HCT116 (cell line): ENCODE data around the gene DDX18. TPM values are rescaled to one million over a fixed set of nuclear protein-coding genes. Genes with fewer than 3 reads are reported as not detected.

Experiments
- ATAC-seq: fragments of 200-7000 bp; cut with Tn5 transposase; 2 replicates; pipeline ENCODE4 v1.9.1; 2020; ENCODE audit warnings: mild to moderate bottlenecking, moderate library complexity
- BruUV-seq: library from RNA; stranded (reverse); fragments of 400-500 nt; replicated peaks from 2 replicates; lab custom pipeline; 2021; lab: Mats Ljungman, UMichigan
- CTCF ChIA-PET: fragments of 300-600 bp; sonication (Branson Sonifier 250); formaldehyde crosslinking; loops from one replicate; lab custom pipeline; 2021; ENCODE audit warnings: antibody characterized with exemption; lab: Charles Lee
- POLR2A ChIA-PET: fragments of 300-600, 350-600 bp; sonication (Branson Sonifier 250); formaldehyde crosslinking; loops from one replicate; lab custom pipeline; 2021; ENCODE audit warnings: antibody characterized with exemption; lab: Charles Lee
- RAD21 ChIA-PET, 2 experiments: fragments of 300-600 bp; sonication (Branson Sonifier 250); formaldehyde crosslinking; loops; one replicate each; lab custom pipeline; 2023; ENCODE audit warnings: low total read pairs in 2 of 2; ENCODE audit not compliant: uncharacterized antibody in 2 of 2, unreplicated experiment in 2 of 2, low non-redundant PET in 1 of 2; lab: Charles Lee
- DNase-seq: peaks from one replicate; pipeline ENCODE4 v3.0.0-alpha.2; 2010; ENCODE audit warnings: low read depth, low spot score
- H2AFZ ChIP-seq: fragments of 200-600 bp; shearing (Covaris generic), sonication (generic); 2 replicates; pipeline ENCODE4 v1.6.1; 2017; ENCODE audit warnings: low read depth, mixed run types, mixed read lengths, antibody characterized with exemption, low read length; ENCODE audit not compliant: poor library complexity, severe bottlenecking
- H3K27ac ChIP-seq: 2 replicates; pipeline ENCODE4 v1.5.1; 2012; ENCODE audit warnings: low read depth, low read length
- H3K27me3 ChIP-seq: fragments of 200-600 bp; sonication (generic); 2 replicates; pipeline ENCODE4 v1.6.1; 2016; ENCODE audit warnings: mixed run types, low read length, mixed read lengths; ENCODE audit not compliant: insufficient read depth
- H3K36me3 ChIP-seq, 2 experiments: fragments of 200-500 bp in 1 of 2; fragments of 200-600 bp in 1 of 2; sonication (Bioruptor generic) in 1 of 2; sonication (generic) in 1 of 2; 2 replicates each; pipeline versions ENCODE4 v1.5.1 to v1.6.1; 2014 to 2016; ENCODE audit warnings: low read length in 2 of 2, inconsistent platforms in 1 of 2, mixed read lengths in 1 of 2, mixed run types in 1 of 2; ENCODE audit not compliant: insufficient read depth in 2 of 2, control insufficient read depth in 1 of 2
- H3K4me1 ChIP-seq, 2 experiments: fragments of 200-600 bp in 1 of 2; sonication (generic) in 1 of 2; 2 replicates each; pipeline versions ENCODE4 v1.5.1 to v1.6.1; 2012 to 2017; ENCODE audit warnings: low read length in 2 of 2, inconsistent platforms in 1 of 2, mild to moderate bottlenecking in 1 of 2, mixed read lengths in 1 of 2, mixed run types in 1 of 2, moderate library complexity in 1 of 2; ENCODE audit not compliant: insufficient read depth in 2 of 2, control insufficient read depth in 1 of 2
- H3K4me2 ChIP-seq: fragments of 200-600 bp; sonication (generic); 2 replicates; pipeline ENCODE4 v1.6.1; 2017; ENCODE audit warnings: mixed run types, low read length, mixed read lengths
- H3K4me3 ChIP-seq, 2 experiments: fragments of 200-600 bp in 1 of 2; sonication (generic) in 1 of 2; replicated peaks in 1 of 2; 2 replicates each; pipeline ENCODE4 v1.5.1; 2011 to 2016; ENCODE audit warnings: low read length in 2 of 2, control low read depth in 1 of 2, low read depth in 1 of 2, mild to moderate bottlenecking in 1 of 2, mixed read lengths in 1 of 2, mixed run types in 1 of 2
- H3K79me2 ChIP-seq: fragments of 200-600 bp; sonication (generic); 2 replicates; pipeline ENCODE4 v1.6.1; 2017; ENCODE audit warnings: mild to moderate bottlenecking, mixed run types, low read length, moderate library complexity, mixed read lengths; ENCODE audit not compliant: insufficient read depth
- H3K9ac ChIP-seq: fragments of 200-600 bp; sonication (generic); 2 replicates; pipeline ENCODE4 v1.6.1; 2016; ENCODE audit warnings: low read length, mixed read lengths
- H3K9me2 ChIP-seq: fragments of 200-600 bp; sonication (generic), shearing (Covaris generic); 2 replicates; pipeline ENCODE4 v1.6.1; 2017; ENCODE audit warnings: mixed run types, mild to moderate bottlenecking, moderate library complexity; ENCODE audit not compliant: insufficient read depth
- H3K9me3 ChIP-seq, 2 experiments: fragments of 200-500 bp in 1 of 2; fragments of 200-600 bp in 1 of 2; sonication (Bioruptor generic) in 1 of 2; sonication (generic) in 1 of 2; 2 replicates each; pipeline ENCODE4 v1.6.1; 2014 to 2017; ENCODE audit warnings: low read length in 2 of 2, mixed read lengths in 2 of 2, inconsistent platforms in 1 of 2, low read depth in 1 of 2, mild to moderate bottlenecking in 1 of 2, mixed run types in 1 of 2, moderate library complexity in 1 of 2; ENCODE audit not compliant: control insufficient read depth in 1 of 2, insufficient read depth in 1 of 2
- H4K20me1 ChIP-seq: fragments of 200-600 bp; sonication (generic), shearing (Covaris generic); 2 replicates; pipeline ENCODE4 v1.6.1; 2017; ENCODE audit warnings: mixed run types, mild to moderate bottlenecking, moderate library complexity; ENCODE audit not compliant: insufficient read depth
- CEBPB ChIP-seq: IDR thresholded peaks from 2 replicates; pipeline ENCODE4 v1.6.1; 2012; ENCODE audit warnings: low read depth
- CTCF ChIP-seq, 3 experiments: fragments of 200-600 bp in 1 of 3; sonication (generic) in 1 of 3; IDR thresholded peaks in 2 of 3; conservative IDR thresholded peaks in 1 of 3; 2 replicates each; pipeline ENCODE4 v1.5.1; 2012 to 2017; ENCODE audit warnings: low read depth in 2 of 3, low read length in 2 of 3, antibody characterized with exemption in 1 of 3, borderline replicate concordance in 1 of 3, control low read depth in 1 of 3, mild to moderate bottlenecking in 1 of 3, mixed read lengths in 1 of 3, mixed run types in 1 of 3, moderate library complexity in 1 of 3; ENCODE audit not compliant: insufficient read depth in 1 of 3
- EGR1 ChIP-seq: IDR thresholded peaks from 2 replicates; pipeline ENCODE4 v1.6.1; 2012; ENCODE audit warnings: low read depth
- EZH2 ChIP-seq: fragments of 200-600 bp; sonication (generic); IDR thresholded peaks from 2 replicates; pipeline ENCODE4 v1.6.1; 2017; ENCODE audit warnings: antibody characterized with exemption, mixed run types
- EZH2phosphoT487 ChIP-seq: fragments of 200-600 bp; IDR thresholded peaks from 2 replicates; pipeline ENCODE4 v1.6.1; 2018; ENCODE audit warnings: antibody characterized with exemption, borderline replicate concordance
- FOSL1 ChIP-seq: IDR thresholded peaks from 2 replicates; pipeline ENCODE4 v1.6.1; 2012; ENCODE audit warnings: low read depth
- JUND ChIP-seq: IDR thresholded peaks from 2 replicates; pipeline ENCODE4 v1.6.1; 2012
- POLR2AphosphoS5 ChIP-seq: IDR thresholded peaks from 2 replicates; pipeline ENCODE4 v1.6.1; 2011; ENCODE audit warnings: mild to moderate bottlenecking, low read depth, low read length, moderate library complexity
- SP1 ChIP-seq: IDR thresholded peaks from 2 replicates; pipeline ENCODE4 v1.6.1; 2012; ENCODE audit warnings: low read depth
- TCF7L2 ChIP-seq: IDR thresholded peaks from 2 replicates; pipeline ENCODE4 v1.7.0; 2011; ENCODE audit warnings: borderline replicate concordance, inconsistent platforms; ENCODE audit not compliant: insufficient read depth, insufficient read length; ENCODE audit errors: extremely low read depth
- YY1 ChIP-seq: IDR thresholded peaks from 2 replicates; pipeline ENCODE4 v1.6.1; 2011; ENCODE audit warnings: low read length, low read depth, moderate library complexity, mild to moderate bottlenecking; ENCODE audit not compliant: insufficient replicate concordance; ENCODE audit errors: extremely low read depth
- ZNF274 ChIP-seq: fragments of 200-500 bp; sonication (Bioruptor generic); IDR thresholded peaks from 2 replicates; pipeline ENCODE4 v1.6.1; 2014; ENCODE audit warnings: mild to moderate bottlenecking, low read depth, low read length, inconsistent platforms
- intact Hi-C: fragments of 100-400 bp; cut with micrococcal nuclease; formaldehyde crosslinking; loops from 2 replicates; pipeline ENCODE4 v1.10.0; 2022
- total RNA-seq: library from RNA; stranded (reverse); gene quantifications from one replicate; pipeline ENCODE4 v1.2.1, GENCODE V29; 2021; ENCODE audit not compliant: unreplicated experiment
- TF ChIP-seq, protein P1 (sequence below): IDR thresholded peaks from 2 replicates; pipeline ENCODE4 v1.6.1; 2011; ENCODE audit warnings: mild to moderate bottlenecking, low read length, moderate library complexity; ENCODE audit not compliant: insufficient replicate concordance; ENCODE audit errors: extremely low read depth
- TF ChIP-seq, protein P2 (sequence below): IDR thresholded peaks from 2 replicates; pipeline ENCODE4 v1.6.1; 2012
- TF ChIP-seq, protein P3 (sequence below): IDR thresholded peaks from 2 replicates; pipeline ENCODE4 v1.6.1; 2012

The DDX18 gene
- total RNA-seq, 1 experiment from 2014 or later: 99.7 TPM

- TF ChIP-seq, protein P1, sequence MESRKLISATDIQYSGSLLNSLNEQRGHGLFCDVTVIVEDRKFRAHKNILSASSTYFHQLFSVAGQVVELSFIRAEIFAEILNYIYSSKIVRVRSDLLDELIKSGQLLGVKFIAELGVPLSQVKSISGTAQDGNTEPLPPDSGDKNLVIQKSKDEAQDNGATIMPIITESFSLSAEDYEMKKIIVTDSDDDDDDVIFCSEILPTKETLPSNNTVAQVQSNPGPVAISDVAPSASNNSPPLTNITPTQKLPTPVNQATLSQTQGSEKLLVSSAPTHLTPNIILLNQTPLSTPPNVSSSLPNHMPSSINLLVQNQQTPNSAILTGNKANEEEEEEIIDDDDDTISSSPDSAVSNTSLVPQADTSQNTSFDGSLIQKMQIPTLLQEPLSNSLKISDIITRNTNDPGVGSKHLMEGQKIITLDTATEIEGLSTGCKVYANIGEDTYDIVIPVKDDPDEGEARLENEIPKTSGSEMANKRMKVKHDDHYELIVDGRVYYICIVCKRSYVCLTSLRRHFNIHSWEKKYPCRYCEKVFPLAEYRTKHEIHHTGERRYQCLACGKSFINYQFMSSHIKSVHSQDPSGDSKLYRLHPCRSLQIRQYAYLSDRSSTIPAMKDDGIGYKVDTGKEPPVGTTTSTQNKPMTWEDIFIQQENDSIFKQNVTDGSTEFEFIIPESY: no peak
- TF ChIP-seq ZNF274 (no peak), CTCF (IDR thresholded peaks at IDR 0.05 in 2 of 3, conservative IDR thresholded peaks at IDR 0.05 in 1 of 3; ENCODE audit: borderline replicate concordance in 1 of 3, insufficient read depth in 1 of 3, low read depth in 2 of 3, low read length in 2 of 3) (no peak), JUND (no peak), CEBPB (no peak), FOSL1 (no peak)
Observed at GRCh38 chr2:117828870-117829269, 14.4 kb downstream of the DDX18 start (continued).

DNA sequence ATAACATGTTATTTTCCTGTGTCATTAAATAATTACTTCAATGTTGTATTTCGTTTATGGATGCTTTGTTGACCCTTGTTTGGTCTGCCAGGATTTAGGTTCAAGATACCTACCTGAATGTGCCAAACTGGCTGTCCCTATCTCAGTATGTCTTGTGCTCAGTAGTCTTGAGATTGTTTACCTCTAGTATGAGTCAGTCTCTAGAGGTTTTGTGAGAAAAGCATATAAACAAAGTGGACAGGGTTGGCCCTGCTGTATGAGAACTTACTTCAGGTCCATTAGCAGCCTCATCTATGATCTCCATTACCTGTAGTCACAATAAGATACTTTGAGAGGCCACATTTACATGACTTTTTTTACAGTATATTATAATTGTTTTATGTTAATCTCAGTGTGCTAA is 17.8 kb downstream of the DDX18 start:
- H2AFZ ChIP-seq: no peak overlapping the region
- no peaks in the 10 kb centered on the region for H3K9me3 ChIP-seq
- no peaks in the 10 kb centered on the region for H3K9me2 ChIP-seq
- peaks cover 35 to 43% of the 10 kb centered on the region in 2 experiments; a peak in 3 of 4 replicates for H3K36me3 ChIP-seq
- H3K4me2 ChIP-seq: no peak overlapping the region
- H3K27ac ChIP-seq: no peak overlapping the region
- intact Hi-C loops: loop anchor here (10.0 kb wide), 1 partner anchor 1032 kb away; no protein-coding TSS in a partner anchor
- RAD21 ChIA-PET: no interaction called here
- H3K79me2 ChIP-seq: 0 out of 2 replicates have a peak, but pooled peaks cover 4% of the 10 kb centered on the region
- no peak overlapping the region for H3K9ac ChIP-seq
- H3K4me3 ChIP-seq: no peak overlapping the region
- no peaks in the 10 kb centered on the region for H3K4me1 ChIP-seq
- H3K27me3 ChIP-seq: no peaks in the 10 kb centered on the region
- ATAC-seq (no peak), DNase-seq (no peak)
- CTCF ChIA-PET: interaction anchor here (1.7 kb wide), 1 partner anchor 18 kb away, joined by 4 read pairs; the partner anchor contains the start of gene DDX18
- no peaks in the 10 kb centered on the region for H4K20me1 ChIP-seq
- no TSS peak for BruUV-seq
- POLR2A ChIA-PET: no interaction called here
- no peak for TF ChIP-seq CTCF (IDR thresholded peaks at IDR 0.05 in 2 of 3, conservative IDR thresholded peaks at IDR 0.05 in 1 of 3; ENCODE audit: borderline replicate concordance in 1 of 3, insufficient read depth in 1 of 3, low read depth in 2 of 3, low read length in 2 of 3)
- TF ChIP-seq POLR2AphosphoS5: no peak
- no peak for TF ChIP-seq SP1
- TF ChIP-seq, protein P2, sequence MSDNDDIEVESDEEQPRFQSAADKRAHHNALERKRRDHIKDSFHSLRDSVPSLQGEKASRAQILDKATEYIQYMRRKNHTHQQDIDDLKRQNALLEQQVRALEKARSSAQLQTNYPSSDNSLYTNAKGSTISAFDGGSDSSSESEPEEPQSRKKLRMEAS: no peak
- TF ChIP-seq EZH2phosphoT487: no peak
- TF ChIP-seq CEBPB: no peak
- TF ChIP-seq ZNF274: no peak
- no peak for TF ChIP-seq TCF7L2
- TF ChIP-seq EZH2: no peak
- TF ChIP-seq YY1: no peak
- TF ChIP-seq FOSL1: no peak
- TF ChIP-seq, protein P3, sequence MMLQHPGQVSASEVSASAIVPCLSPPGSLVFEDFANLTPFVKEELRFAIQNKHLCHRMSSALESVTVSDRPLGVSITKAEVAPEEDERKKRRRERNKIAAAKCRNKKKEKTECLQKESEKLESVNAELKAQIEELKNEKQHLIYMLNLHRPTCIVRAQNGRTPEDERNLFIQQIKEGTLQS: no peak
- no peak for TF ChIP-seq EGR1
